ENCODE data around the gene PLXNA4.

The PLXNA4 gene

DNA sequence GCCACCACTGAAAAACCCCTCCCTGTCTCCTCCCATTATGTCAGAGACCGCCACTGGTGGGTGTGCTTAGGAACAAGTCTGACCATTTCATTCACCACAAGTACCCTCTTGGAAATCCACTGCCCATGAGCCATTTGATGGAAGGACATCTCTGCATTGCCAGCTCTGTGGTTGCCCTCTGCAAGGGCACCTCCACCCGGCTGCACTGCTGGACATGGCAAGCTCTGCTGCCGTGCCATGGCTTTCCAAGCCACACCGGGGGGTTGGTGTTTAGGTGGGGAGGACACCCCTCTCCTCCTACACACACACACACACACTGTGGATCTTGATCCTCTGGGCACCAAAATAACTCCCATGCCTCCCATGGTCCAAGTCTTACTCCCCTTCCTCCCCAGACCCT is 5.2 kb upstream of the PLXNA4 start:
- Histone ChIP-seq H3F3A (ENCODE audit: control insufficient read depth, insufficient read depth) (no peaks in the 10 kb centered on the region), H3K4me3 (ENCODE audit: low read length) (no peak overlapping the region), H3K79me2 (ENCODE audit: control insufficient read depth, low read length) (no peaks in the 10 kb centered on the region), H3K9me3 (ENCODE audit: control insufficient read depth, insufficient read depth, low read length) (no peaks in the 10 kb centered on the region), H4K20me1 (ENCODE audit: control insufficient read depth, insufficient read depth, low read depth, low read length) (no peaks in the 10 kb centered on the region), H3K4me1 (ENCODE audit: control insufficient read depth, low read length) (no peaks in the 10 kb centered on the region), H3K4me2 (ENCODE audit: low read length) (no peak overlapping the region), H3K27ac (ENCODE audit: low read depth, low read length) (no peak overlapping the region), H3K27me3 (ENCODE audit: control insufficient read depth, low read length) (no peaks in the 10 kb centered on the region), H3K9me2 (replicated peaks; ENCODE audit: control insufficient read depth, low read length) (no peaks in the 10 kb centered on the region), H3K36me3 (ENCODE audit: control insufficient read depth, low read length) (no peaks in the 10 kb centered on the region)
- TF ChIP-seq, protein P1, sequence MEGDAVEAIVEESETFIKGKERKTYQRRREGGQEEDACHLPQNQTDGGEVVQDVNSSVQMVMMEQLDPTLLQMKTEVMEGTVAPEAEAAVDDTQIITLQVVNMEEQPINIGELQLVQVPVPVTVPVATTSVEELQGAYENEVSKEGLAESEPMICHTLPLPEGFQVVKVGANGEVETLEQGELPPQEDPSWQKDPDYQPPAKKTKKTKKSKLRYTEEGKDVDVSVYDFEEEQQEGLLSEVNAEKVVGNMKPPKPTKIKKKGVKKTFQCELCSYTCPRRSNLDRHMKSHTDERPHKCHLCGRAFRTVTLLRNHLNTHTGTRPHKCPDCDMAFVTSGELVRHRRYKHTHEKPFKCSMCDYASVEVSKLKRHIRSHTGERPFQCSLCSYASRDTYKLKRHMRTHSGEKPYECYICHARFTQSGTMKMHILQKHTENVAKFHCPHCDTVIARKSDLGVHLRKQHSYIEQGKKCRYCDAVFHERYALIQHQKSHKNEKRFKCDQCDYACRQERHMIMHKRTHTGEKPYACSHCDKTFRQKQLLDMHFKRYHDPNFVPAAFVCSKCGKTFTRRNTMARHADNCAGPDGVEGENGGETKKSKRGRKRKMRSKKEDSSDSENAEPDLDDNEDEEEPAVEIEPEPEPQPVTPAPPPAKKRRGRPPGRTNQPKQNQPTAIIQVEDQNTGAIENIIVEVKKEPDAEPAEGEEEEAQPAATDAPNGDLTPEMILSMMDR (IDR thresholded peaks at IDR 0.05; ENCODE audit: low read depth, low read length, poor library complexity, severe bottlenecking): no peak
- no peak for TF ChIP-seq EZH2phosphoT487 (IDR thresholded peaks at IDR 0.05; ENCODE audit: borderline replicate concordance, low read length)

DNA sequence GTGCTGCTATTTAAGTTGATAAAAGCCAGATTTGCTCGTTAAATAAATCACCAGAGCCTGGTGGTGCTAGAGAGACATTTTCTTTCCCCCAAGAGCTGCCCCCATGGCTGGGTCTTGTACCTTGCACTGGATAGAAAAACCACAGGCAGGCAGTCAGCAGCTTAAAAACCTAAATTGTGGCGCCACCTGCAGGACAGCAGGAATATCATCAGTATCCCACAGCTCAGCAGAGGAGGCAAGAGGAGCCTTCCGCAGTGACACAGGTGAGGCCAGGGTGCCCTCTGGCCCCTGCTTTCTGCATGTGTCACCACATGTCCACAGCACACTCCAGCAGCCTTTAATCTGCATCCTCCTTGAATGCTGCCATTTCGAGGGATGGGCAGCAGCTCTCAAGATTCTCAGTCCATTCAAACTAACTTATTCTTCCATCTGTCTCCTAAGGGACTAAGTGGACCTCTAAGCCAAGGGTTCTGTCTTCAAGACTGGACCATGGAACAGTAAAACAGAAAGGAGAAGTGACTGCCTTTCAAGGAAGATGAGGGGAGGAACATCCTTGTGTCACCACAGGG is 4.5 kb upstream of the PLXNA4 start:
- H3K27me3 ChIP-seq (ENCODE audit: control insufficient read depth, low read length): no peaks in the 10 kb centered on the region
- no peaks in the 10 kb centered on the region for H3K36me3 ChIP-seq (ENCODE audit: control insufficient read depth, low read length)
- no peaks in the 10 kb centered on the region for H3K9me3 ChIP-seq (ENCODE audit: control insufficient read depth, insufficient read depth, low read length)
- no peaks in the 10 kb centered on the region for H3F3A ChIP-seq (ENCODE audit: control insufficient read depth, insufficient read depth)
- no peaks in the 10 kb centered on the region for H4K20me1 ChIP-seq (ENCODE audit: control insufficient read depth, insufficient read depth, low read depth, low read length)
- TF ChIP-seq EZH2phosphoT487 (IDR thresholded peaks at IDR 0.05; ENCODE audit: borderline replicate concordance, low read length): no peak
- TF ChIP-seq, protein P1 (IDR thresholded peaks at IDR 0.05; ENCODE audit: low read depth, low read length, poor library complexity, severe bottlenecking): peak; percentile 94
- H3K9me2 ChIP-seq (replicated peaks; ENCODE audit: control insufficient read depth, low read length): no peaks in the 10 kb centered on the region
- no peak overlapping the region for H3K4me2 ChIP-seq (ENCODE audit: low read length)
- no peak overlapping the region for H3K4me3 ChIP-seq (ENCODE audit: low read length)
- no peak overlapping the region for H3K27ac ChIP-seq (ENCODE audit: low read depth, low read length)
- no peaks in the 10 kb centered on the region for H3K4me1 ChIP-seq (ENCODE audit: control insufficient read depth, low read length)
- H3K79me2 ChIP-seq (ENCODE audit: control insufficient read depth, low read length): no peaks in the 10 kb centered on the region

- no peaks in the 10 kb centered on the region for H3F3A ChIP-seq (ENCODE audit: control insufficient read depth, insufficient read depth)
- no peak overlapping the region for H3K27ac ChIP-seq (ENCODE audit: low read depth, low read length)
- no peaks in the 10 kb centered on the region for H3K27me3 ChIP-seq (ENCODE audit: control insufficient read depth, low read length)
- no peaks in the 10 kb centered on the region for H4K20me1 ChIP-seq (ENCODE audit: control insufficient read depth, insufficient read depth, low read depth, low read length)
- H3K36me3 ChIP-seq (ENCODE audit: control insufficient read depth, low read length): no peaks in the 10 kb centered on the region
- H3K9me2 ChIP-seq (replicated peaks; ENCODE audit: control insufficient read depth, low read length): no peaks in the 10 kb centered on the region
- TF ChIP-seq EZH2phosphoT487 (IDR thresholded peaks at IDR 0.05; ENCODE audit: borderline replicate concordance, low read length): no peak
- TF ChIP-seq, protein P1 (IDR thresholded peaks at IDR 0.05; ENCODE audit: low read depth, low read length, poor library complexity, severe bottlenecking): no peak
- no peaks in the 10 kb centered on the region for H3K4me1 ChIP-seq (ENCODE audit: control insufficient read depth, low read length)
- H3K4me2 ChIP-seq (ENCODE audit: low read length): no peak overlapping the region
- no peaks in the 10 kb centered on the region for H3K79me2 ChIP-seq (ENCODE audit: control insufficient read depth, low read length)
- no peaks in the 10 kb centered on the region for H3K9me3 ChIP-seq (ENCODE audit: control insufficient read depth, insufficient read depth, low read length)
- H3K4me3 ChIP-seq (ENCODE audit: low read length): no peak overlapping the region
Observed at GRCh38 chr7:132580277-132580676, 4.0 kb upstream of the PLXNA4 start.

Measured in DOHH2 (cell line).